Vagina (tissue), 2 donors: ENCODE measurements around the gene SCN10A.
A peak's percentile ranks its signal among the peaks of the same experiment; 100 is the strongest.

Source experiments
- POLR2A ChIP-seq, 2 donors: fragments of 450-650 bp; IDR thresholded peaks; one replicate each; pipeline ENCODE4 v1.6.1; 2017; ENCODE audit warnings: antibody characterized with exemption in 2 of 2, mild to moderate bottlenecking in 2 of 2, moderate library complexity in 2 of 2
- POLR2AphosphoS5 ChIP-seq, 2 donors: sonication (generic); formaldehyde crosslinking; IDR thresholded peaks; one replicate each; pipeline ENCODE4 v1.9.0; 2017; ENCODE audit warnings: antibody characterized with exemption in 2 of 2, mild to moderate bottlenecking in 2 of 2, low read depth in 1 of 2; ENCODE audit not compliant: insufficient read depth in 1 of 2
- TF ChIP-seq, protein P1 (sequence below), 3 experiments: fragments of 450-650 bp in 2 of 3; fragments of 200-600 bp in 1 of 3; sonication (generic) in 1 of 3; IDR thresholded peaks; one replicate each; pipeline ENCODE4 v1.5.1; 2017 to 2019; ENCODE audit warnings: antibody characterized with exemption in 3 of 3, mild to moderate bottlenecking in 2 of 3, moderate library complexity in 2 of 3

DNA sequence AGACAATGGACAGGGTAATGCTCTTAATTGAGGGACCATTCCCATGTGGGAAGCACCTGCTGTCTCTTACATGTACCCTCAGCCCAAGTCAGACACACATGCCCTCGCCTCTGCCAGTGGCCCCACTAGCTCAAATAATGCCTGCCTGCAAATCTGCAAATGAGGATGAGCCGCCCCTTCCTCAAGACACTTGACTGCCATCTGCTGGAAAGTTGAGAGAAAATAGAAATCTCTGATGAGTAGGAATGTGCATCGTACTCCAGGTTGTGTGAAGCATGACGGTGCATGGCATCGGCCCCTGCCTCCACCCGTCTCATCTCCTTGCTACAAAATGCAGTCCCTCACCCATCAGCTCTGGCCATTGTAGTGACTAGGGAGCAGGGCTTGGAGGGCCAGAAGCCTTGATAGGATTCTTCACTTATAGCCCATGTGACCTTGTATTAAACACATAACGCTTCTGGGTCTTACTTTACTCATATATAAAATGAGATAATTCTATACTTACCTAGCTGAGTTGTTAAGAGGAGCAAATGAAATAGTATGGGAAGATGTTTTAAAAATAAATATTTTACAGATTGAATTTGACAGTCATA lies 160.2 kb downstream of the SCN10A start:
- TF ChIP-seq, protein P1, sequence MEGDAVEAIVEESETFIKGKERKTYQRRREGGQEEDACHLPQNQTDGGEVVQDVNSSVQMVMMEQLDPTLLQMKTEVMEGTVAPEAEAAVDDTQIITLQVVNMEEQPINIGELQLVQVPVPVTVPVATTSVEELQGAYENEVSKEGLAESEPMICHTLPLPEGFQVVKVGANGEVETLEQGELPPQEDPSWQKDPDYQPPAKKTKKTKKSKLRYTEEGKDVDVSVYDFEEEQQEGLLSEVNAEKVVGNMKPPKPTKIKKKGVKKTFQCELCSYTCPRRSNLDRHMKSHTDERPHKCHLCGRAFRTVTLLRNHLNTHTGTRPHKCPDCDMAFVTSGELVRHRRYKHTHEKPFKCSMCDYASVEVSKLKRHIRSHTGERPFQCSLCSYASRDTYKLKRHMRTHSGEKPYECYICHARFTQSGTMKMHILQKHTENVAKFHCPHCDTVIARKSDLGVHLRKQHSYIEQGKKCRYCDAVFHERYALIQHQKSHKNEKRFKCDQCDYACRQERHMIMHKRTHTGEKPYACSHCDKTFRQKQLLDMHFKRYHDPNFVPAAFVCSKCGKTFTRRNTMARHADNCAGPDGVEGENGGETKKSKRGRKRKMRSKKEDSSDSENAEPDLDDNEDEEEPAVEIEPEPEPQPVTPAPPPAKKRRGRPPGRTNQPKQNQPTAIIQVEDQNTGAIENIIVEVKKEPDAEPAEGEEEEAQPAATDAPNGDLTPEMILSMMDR (IDR thresholded peaks at IDR 0.05), result peak in 2 of 3 experiments; percentile 9 to 16
- TF ChIP-seq POLR2A (IDR thresholded peaks at IDR 0.05), result no peak
- TF ChIP-seq POLR2AphosphoS5 (IDR thresholded peaks at IDR 0.05; ENCODE audit: insufficient read depth in 1 of 2, low read depth in 1 of 2), result no peak
